GM23248 (cell line): ENCODE results near the gene CARD10. TPM values are rescaled to one million over a fixed set of nuclear protein-coding genes. Genes with fewer than 3 reads are reported as not detected.

Source experiments
- DNase-seq: peaks from one replicate; pipeline ENCODE4 v3.0.0-alpha.2; 2015
- H2AFZ ChIP-seq: fragments of 200-600 bp; sonication (generic); 2 replicates; pipeline ENCODE4 v1.6.1; 2016; ENCODE audit warnings: antibody characterized with exemption
- H3F3A ChIP-seq: fragments of 200-600 bp; sonication (generic); 2 replicates; pipeline ENCODE4 v1.6.1; 2016; ENCODE audit warnings: mild to moderate bottlenecking, antibody characterized with exemption, mixed run types; ENCODE audit not compliant: insufficient read depth
- H3K27ac ChIP-seq: fragments of 200-600 bp; sonication (generic); 2 replicates; pipeline ENCODE4 v1.5.1; 2016; ENCODE audit warnings: mild to moderate bottlenecking
- H3K27me3 ChIP-seq: fragments of 200-600 bp; sonication (generic); replicated peaks from 2 replicates; pipeline ENCODE4 v1.6.1; 2016; ENCODE audit warnings: mild to moderate bottlenecking; ENCODE audit not compliant: insufficient read depth
- H3K36me3 ChIP-seq: fragments of 200-600 bp; sonication (generic); 2 replicates; pipeline ENCODE4 v1.6.1; 2016; ENCODE audit warnings: low read depth, mild to moderate bottlenecking
- H3K4me1 ChIP-seq: fragments of 200-600 bp; sonication (generic); 2 replicates; pipeline ENCODE4 v1.6.1; 2016; ENCODE audit warnings: mild to moderate bottlenecking; ENCODE audit not compliant: insufficient read depth
- H3K4me2 ChIP-seq: fragments of 200-600 bp; sonication (generic); one replicate; pipeline ENCODE4 v1.6.1; 2016; ENCODE audit warnings: mild to moderate bottlenecking; ENCODE audit not compliant: unreplicated experiment
- H3K4me3 ChIP-seq: fragments of 200-600 bp; sonication (generic); 2 replicates; pipeline ENCODE4 v1.5.1; 2016; ENCODE audit warnings: mild to moderate bottlenecking
- H3K79me2 ChIP-seq: fragments of 200-600 bp; sonication (generic); 2 replicates; pipeline ENCODE4 v1.6.1; 2016; ENCODE audit warnings: mild to moderate bottlenecking; ENCODE audit not compliant: insufficient read depth
- H3K9ac ChIP-seq: fragments of 200-600 bp; sonication (generic); 2 replicates; pipeline ENCODE4 v1.6.1; 2016; ENCODE audit warnings: mild to moderate bottlenecking
- H3K9me2 ChIP-seq: fragments of 200-600 bp; sonication (generic); 2 replicates; pipeline ENCODE4 v1.6.1; 2016; ENCODE audit warnings: mixed run types, mild to moderate bottlenecking, moderate library complexity; ENCODE audit not compliant: insufficient read depth
- H3K9me3 ChIP-seq: fragments of 200-600 bp; sonication (generic); one replicate; pipeline ENCODE4 v1.6.1; 2017; ENCODE audit warnings: low read depth
- H4K20me1 ChIP-seq: fragments of 200-600 bp; sonication (generic); 2 replicates; pipeline ENCODE4 v1.6.0; 2016; ENCODE audit not compliant: insufficient read depth
- EZH2 ChIP-seq: fragments of 200-600 bp; sonication (generic); IDR thresholded peaks from 2 replicates; pipeline ENCODE4 v1.6.1; 2018; ENCODE audit warnings: antibody characterized with exemption, mild to moderate bottlenecking; ENCODE audit not compliant: insufficient read depth, poor library complexity, severe bottlenecking
- EZH2phosphoT487 ChIP-seq: fragments of 200-600 bp; sonication (generic); IDR thresholded peaks from 2 replicates; pipeline ENCODE4 v1.6.1; 2018; ENCODE audit warnings: antibody characterized with exemption, moderate library complexity, mild to moderate bottlenecking, low read depth; ENCODE audit not compliant: insufficient read depth
- WGBS, 2 experiments: methylation state at CpG; one replicate each; pipeline ENCODE4 v1.1.6; 2015 to 2017; ENCODE audit warnings: low lambda C conversion rate in 2 of 2, low coverage in 1 of 2; ENCODE audit errors: missing lambda C conversion rate in 2 of 2; 5-methylcytosine and 5-hydroxymethylcytosine counted together
- in situ Hi-C: fragments of 300-500 bp; cut with MboI; formaldehyde crosslinking; loops from 2 replicates; pipeline ENCODE4 v1.15.0; 2020
- polyA plus RNA-seq: library from polyadenylated mRNA; unstranded; fragments of >200 nt; fragmentation: Nextera tagmentation; extraction: Ambion mirVana; gene quantifications from 2 replicates; pipeline ENCODE4 v1.2.1, GENCODE V29; 2016
- total RNA-seq: library from RNA; depleted of rRNA; stranded (reverse); fragments of >200 nt; shearing (Covaris generic); gene quantifications from 2 replicates; pipeline ENCODE4 v1.2.3, GENCODE V29; 2014; rRNA removed

Gene CARD10
- total RNA-seq (4.4 and 8.3 TPM in 2 replicates), polyA plus RNA-seq (2.7 and 2.8 TPM in 2 replicates)

GRCh38 chr22:37519268-37520195, at the start of gene CARD10:
Gene CARD10 (minus strand): TSS chr22:37519415. CDS start chr22:37519200, 215 bp downstream.
- TF ChIP-seq EZH2 (no peak), EZH2phosphoT487 (no peak)
- no peaks in the 10 kb centered on the region for H3K79me2 ChIP-seq
- no peaks in the 10 kb centered on the region for H3K36me3 ChIP-seq
- peak; percentile 45 for DNase-seq
- peak within 1 kb of the TSS; percentile 72 for H2AFZ ChIP-seq
- H3K9ac ChIP-seq = peak within 1 kb of the TSS; percentile 67
- peak within 1 kb of the TSS; percentile 77 for H3K4me3 ChIP-seq
- no peak within 1 kb of the TSS for H3K27ac ChIP-seq
- H3F3A ChIP-seq = no peaks in the 10 kb centered on the region
- in situ Hi-C loops = no loop called here
- no peaks in the 10 kb centered on the region for H3K27me3 ChIP-seq
- 7 to 10% methylated on average over 40 to 67 of the region's 99 CpGs for WGBS, 2 experiments
- peak within 1 kb of the TSS; percentile 66 for H3K4me2 ChIP-seq
- peaks cover 2% of the 10 kb centered on the region; the same call in 1 of the 2 replicates for H3K4me1 ChIP-seq
- no peaks in the 10 kb centered on the region for H3K9me2 ChIP-seq
- no peaks in the 10 kb centered on the region for H4K20me1 ChIP-seq
- no peaks in the 10 kb centered on the region for H3K9me3 ChIP-seq

GRCh38 chr22:37568448-37569008, 49.3 kb upstream of the CARD10 start:
- H3K27me3 ChIP-seq = no peaks in the 10 kb centered on the region
- H3K79me2 ChIP-seq = peaks cover 70% of the 10 kb centered on the region
- H2AFZ ChIP-seq = no peak overlapping the region
- peaks cover 58% of the 10 kb centered on the region for H3F3A ChIP-seq
- peaks cover 32% of the 10 kb centered on the region; the same call in 1 of the 2 replicates for H3K36me3 ChIP-seq
- no peak overlapping the region for H3K27ac ChIP-seq
- peaks cover 17% of the 10 kb centered on the region; the same call in 1 of the 2 replicates for H4K20me1 ChIP-seq
- TF ChIP-seq EZH2 = no peak
- TF ChIP-seq EZH2phosphoT487 = no peak
- no peaks in the 10 kb centered on the region for H3K9me2 ChIP-seq
- no peak overlapping the region for H3K9ac ChIP-seq
- DNase-seq = no peak
- H3K4me1 ChIP-seq = peaks cover 23% of the 10 kb centered on the region
- H3K4me2 ChIP-seq = no peak overlapping the region
- in situ Hi-C loops = no loop called here
- 83 to 85% methylated on average over 14 of the region's 14 CpGs for WGBS, 2 experiments
- no peak overlapping the region for H3K4me3 ChIP-seq
- H3K9me3 ChIP-seq = no peaks in the 10 kb centered on the region

GRCh38 chr22:37568012-37568411, 48.8 kb upstream of the CARD10 start:
- peaks cover 18% of the 10 kb centered on the region; the same call in 1 of the 2 replicates for H4K20me1 ChIP-seq
- H3F3A ChIP-seq = peaks cover 56% of the 10 kb centered on the region
- no peak overlapping the region for H3K27ac ChIP-seq
- no peaks in the 10 kb centered on the region for H3K9me2 ChIP-seq
- H3K9ac ChIP-seq = no peak overlapping the region
- H3K4me3 ChIP-seq = no peak overlapping the region
- no peak for TF ChIP-seq EZH2phosphoT487
- no peak for DNase-seq
- no peaks in the 10 kb centered on the region for H3K27me3 ChIP-seq
- no peak overlapping the region for H2AFZ ChIP-seq
- peaks cover 32% of the 10 kb centered on the region; the same call in 1 of the 2 replicates for H3K36me3 ChIP-seq
- whole genome bisulfite sequencing, 2 experiments = 92 to 96% methylated on average over 10 to 15 of the region's 15 CpGs
- H3K4me2 ChIP-seq = no peak overlapping the region
- H3K9me3 ChIP-seq = no peaks in the 10 kb centered on the region
- H3K79me2 ChIP-seq = peaks cover 74% of the 10 kb centered on the region
- peaks cover 26% of the 10 kb centered on the region for H3K4me1 ChIP-seq
- in situ Hi-C loops = no loop called here

GRCh38 chr22:37566903-37567798, 47.9 kb upstream of the CARD10 start:
- no peaks in the 10 kb centered on the region for H3K9me2 ChIP-seq
- DNase-seq = peak; percentile 63
- H3K79me2 ChIP-seq = peaks cover 83% of the 10 kb centered on the region
- H3K4me1 ChIP-seq = peaks cover 34% of the 10 kb centered on the region
- peaks cover 62% of the 10 kb centered on the region for H3F3A ChIP-seq
- 55 to 62% methylated on average over 14 to 16 of the region's 16 CpGs for WGBS, 2 experiments
- H4K20me1 ChIP-seq = peaks cover 18% of the 10 kb centered on the region; the same call in 1 of the 2 replicates
- H3K27me3 ChIP-seq = no peaks in the 10 kb centered on the region
- no peak overlapping the region for H3K4me2 ChIP-seq
- no peak overlapping the region for H2AFZ ChIP-seq
- TF ChIP-seq EZH2phosphoT487 (no peak), EZH2 (no peak)
- H3K36me3 ChIP-seq = peaks cover 32% of the 10 kb centered on the region; the same call in 1 of the 2 replicates
- in situ Hi-C loops = no loop called here
- H3K27ac ChIP-seq = no peak overlapping the region
- no peak overlapping the region for H3K4me3 ChIP-seq
- H3K9me3 ChIP-seq = no peaks in the 10 kb centered on the region
- no peak overlapping the region for H3K9ac ChIP-seq
